C4-2B (cell line): ENCODE results near the gene SLC25A29.

ENCODE experiments used
- ZFX ChIP-seq: fragments of 450-650 bp; IDR thresholded peaks from 2 replicates; pipeline ENCODE4 v1.6.1; 2017
- TF ChIP-seq, protein P1 (sequence below): fragments of 450-650 bp; conservative IDR thresholded peaks from 2 replicates; pipeline ENCODE4 v1.5.1; 2017; ENCODE audit warnings: mild to moderate bottlenecking

DNA sequence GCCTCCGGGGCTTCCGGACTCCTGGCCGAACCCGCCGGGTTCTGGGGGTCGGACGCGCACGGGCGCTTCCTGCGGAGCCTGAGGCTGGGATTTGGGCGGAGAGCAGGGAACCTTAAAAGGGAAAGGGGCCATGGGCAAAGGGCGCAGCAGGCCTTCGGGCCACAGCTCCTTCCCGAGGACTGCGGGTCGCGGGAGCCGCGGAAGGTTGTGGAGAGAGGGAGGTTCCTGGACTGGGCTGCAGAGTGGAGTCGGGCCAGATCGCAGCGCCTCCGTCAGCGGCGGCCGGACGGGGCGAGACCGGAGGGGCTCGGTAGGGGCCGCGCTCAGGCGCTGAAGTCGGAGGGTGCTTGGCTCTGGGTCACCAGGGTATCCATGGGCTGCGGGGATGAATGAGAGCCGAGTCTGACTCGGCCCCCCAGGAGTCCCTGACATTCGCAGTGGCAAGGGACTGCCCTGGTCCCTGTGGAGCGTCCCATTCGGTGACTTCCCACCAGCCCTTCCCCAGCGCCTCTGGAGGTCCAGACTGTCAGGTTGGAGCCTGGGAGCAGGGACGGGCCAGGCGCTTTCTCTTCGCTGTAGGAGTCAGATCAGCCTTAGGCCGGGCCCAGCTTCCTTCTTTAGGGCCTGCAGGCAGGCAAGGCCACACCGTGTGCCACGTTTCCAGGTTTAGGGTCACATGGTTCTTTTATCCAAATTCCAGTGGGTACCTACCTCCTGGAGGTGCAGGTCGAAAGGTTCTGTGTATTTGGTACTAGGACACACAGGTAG, 938 bp upstream of the SLC25A29 start:
- TF ChIP-seq, protein P1, sequence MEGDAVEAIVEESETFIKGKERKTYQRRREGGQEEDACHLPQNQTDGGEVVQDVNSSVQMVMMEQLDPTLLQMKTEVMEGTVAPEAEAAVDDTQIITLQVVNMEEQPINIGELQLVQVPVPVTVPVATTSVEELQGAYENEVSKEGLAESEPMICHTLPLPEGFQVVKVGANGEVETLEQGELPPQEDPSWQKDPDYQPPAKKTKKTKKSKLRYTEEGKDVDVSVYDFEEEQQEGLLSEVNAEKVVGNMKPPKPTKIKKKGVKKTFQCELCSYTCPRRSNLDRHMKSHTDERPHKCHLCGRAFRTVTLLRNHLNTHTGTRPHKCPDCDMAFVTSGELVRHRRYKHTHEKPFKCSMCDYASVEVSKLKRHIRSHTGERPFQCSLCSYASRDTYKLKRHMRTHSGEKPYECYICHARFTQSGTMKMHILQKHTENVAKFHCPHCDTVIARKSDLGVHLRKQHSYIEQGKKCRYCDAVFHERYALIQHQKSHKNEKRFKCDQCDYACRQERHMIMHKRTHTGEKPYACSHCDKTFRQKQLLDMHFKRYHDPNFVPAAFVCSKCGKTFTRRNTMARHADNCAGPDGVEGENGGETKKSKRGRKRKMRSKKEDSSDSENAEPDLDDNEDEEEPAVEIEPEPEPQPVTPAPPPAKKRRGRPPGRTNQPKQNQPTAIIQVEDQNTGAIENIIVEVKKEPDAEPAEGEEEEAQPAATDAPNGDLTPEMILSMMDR = no peak
- TF ChIP-seq ZFX = no peak
